K562 (cell line): ENCODE data around the gene RPL10A. TPM values are rescaled to one million over a fixed set of nuclear protein-coding genes. Genes with fewer than 3 reads are reported as not detected.
A peak's percentile ranks its signal among the peaks of the same experiment; 100 is the strongest.

Experiments used
- ATAC-seq: fragments of 200-7000 bp; cut with Tn5 transposase; 3 replicates; pipeline ENCODE4 v1.9.1; 2020; ENCODE audit warnings: moderate library complexity
- BruUV-seq: library from RNA; stranded (reverse); fragments of 400-500 nt; replicated peaks from 2 replicates; lab custom pipeline; 2021; lab: Mats Ljungman, UMichigan
- CTCF ChIA-PET: fragments of 300-600 bp; formaldehyde crosslinking; extraction: SDS; loops from one replicate; lab custom pipeline; 2021; ENCODE audit warnings: low intra/inter-chr PET ratio; lab: Yijun Ruan, JAX
- POLR2A ChIA-PET: fragments of 300-600, 350-650 bp; sonication (Branson Sonifier 250); formaldehyde crosslinking; extraction: SDS; loops from one replicate; lab custom pipeline; 2021; ENCODE audit warnings: antibody characterized with exemption, inconsistent platforms; lab: Yijun Ruan, JAX
- DNase-seq, 4 experiments: peaks; one replicate each; pipeline versions ENCODE4 v3.0.0 to v3.0.0-alpha.2; 2011 to 2018; ENCODE audit warnings: low spot score in 3 of 4, mixed read lengths in 3 of 4; ENCODE audit errors: extremely low read depth in 1 of 4
- FAIRE-seq: peaks from 2 replicates; lab custom pipeline; 2011; peaks lifted over from hg19 to GRCh38; lab: Jason Lieb, UNC
- H2AFZ ChIP-seq: 2 replicates; pipeline ENCODE4 v1.6.0; 2011; ENCODE audit warnings: low read depth, low read length, control low read depth, inconsistent platforms
- H3K27ac ChIP-seq: fragments of 200-600 bp; 3 replicates; pipeline ENCODE4 v1.8.0; 2011; ENCODE audit warnings: low read depth, mild to moderate bottlenecking, control low read depth, inconsistent platforms, low read length, moderate library complexity, mixed read lengths; ENCODE audit errors: extremely low read depth
- H3K27me3 ChIP-seq, 2 experiments: fragments of 300-600 bp in 1 of 2; 2 replicates in 1 of 2; 3 replicates in 1 of 2; pipeline versions ENCODE4 v1.6.0 to v1.8.0; 2011; ENCODE audit warnings: inconsistent platforms in 2 of 2, low read length in 2 of 2, mild to moderate bottlenecking in 1 of 2, mixed read lengths in 1 of 2, moderate library complexity in 1 of 2; ENCODE audit not compliant: control insufficient read depth in 2 of 2, insufficient read depth in 2 of 2
- H3K36me3 ChIP-seq: fragments of 300-600 bp; 3 replicates; pipeline ENCODE4 v1.8.0; 2011; ENCODE audit warnings: mild to moderate bottlenecking, low read length, inconsistent platforms; ENCODE audit not compliant: control insufficient read depth, insufficient read depth
- H3K4me1 ChIP-seq, 2 experiments: fragments of 200-600 bp in 1 of 2; replicated peaks in 1 of 2; 2 replicates in 1 of 2; 3 replicates in 1 of 2; pipeline versions ENCODE4 v1.5.1 to v1.8.0; 2011; ENCODE audit warnings: inconsistent platforms in 2 of 2, low read length in 2 of 2, mild to moderate bottlenecking in 1 of 2, mixed read lengths in 1 of 2, moderate library complexity in 1 of 2; ENCODE audit not compliant: control insufficient read depth in 2 of 2, insufficient read depth in 2 of 2
- H3K4me2 ChIP-seq: 2 replicates; pipeline ENCODE4 v1.6.1; 2011; ENCODE audit warnings: low read length, control low read depth, inconsistent platforms, mixed read lengths; ENCODE audit not compliant: insufficient read depth
- H3K4me3 ChIP-seq: fragments of 200-600 bp; sonication (generic), shearing (Covaris generic); 2 replicates; pipeline ENCODE4 v1.5.1; 2016; ENCODE audit warnings: control low read depth, inconsistent platforms
- H3K79me2 ChIP-seq: fragments of 200-600 bp; 3 replicates; pipeline ENCODE4 v1.8.0; 2011; ENCODE audit warnings: low read length, inconsistent platforms; ENCODE audit not compliant: control insufficient read depth, insufficient read depth
- H3K9ac ChIP-seq, 2 experiments: 2 replicates each; pipeline versions ENCODE4 v1.6.0 to v1.6.1; 2011; ENCODE audit warnings: low read depth in 2 of 2, low read length in 2 of 2, control low read depth in 1 of 2, inconsistent platforms in 1 of 2, mild to moderate bottlenecking in 1 of 2, mixed read lengths in 1 of 2; ENCODE audit not compliant: insufficient read depth in 1 of 2
- H3K9me1 ChIP-seq: one replicate; pipeline ENCODE4 v1.6.0; 2011; ENCODE audit warnings: inconsistent platforms, mild to moderate bottlenecking, low read length, moderate library complexity; ENCODE audit not compliant: control insufficient read depth, insufficient read depth
- H3K9me3 ChIP-seq: replicated peaks from 2 replicates; pipeline ENCODE4 v1.5.1; 2011; ENCODE audit warnings: low read depth, low read length, inconsistent platforms; ENCODE audit not compliant: control insufficient read depth, insufficient read depth
- H4K20me1 ChIP-seq: replicated peaks from 2 replicates; pipeline ENCODE4 v1.6.1; 2011; ENCODE audit warnings: low read length, inconsistent platforms, mixed read lengths; ENCODE audit not compliant: control insufficient read depth, insufficient read depth
- HDGF ChIP-seq: fragments of 450-650 bp; IDR thresholded peaks from 2 replicates; pipeline ENCODE4 v1.6.1; 2016
- MCM7 ChIP-seq, 2 experiments: fragments of 450-650 bp; IDR thresholded peaks; 2 replicates each; pipeline ENCODE4 v1.6.1; 2016 to 2018
- NFRKB ChIP-seq: fragments of 450-650 bp; IDR thresholded peaks from 2 replicates; pipeline ENCODE4 v1.6.1; 2016; ENCODE audit warnings: low read depth
- RAD51 ChIP-seq: fragments of 450-650 bp; IDR thresholded peaks from 2 replicates; pipeline ENCODE4 v1.7.1; 2016; ENCODE audit warnings: low read depth, mild to moderate bottlenecking, borderline replicate concordance
- SP1 ChIP-seq: sonication (generic); formaldehyde crosslinking; IDR thresholded peaks from 2 replicates; pipeline ENCODE4 v1.8.1; 2022; ENCODE audit warnings: mild to moderate bottlenecking, missing genetic modification reagents
- XRCC5 ChIP-seq: fragments of 200-400 bp; formaldehyde crosslinking; IDR thresholded peaks from 2 replicates; pipeline ENCODE4 v1.6.1; 2017; ENCODE audit warnings: low read depth, mild to moderate bottlenecking, low read length
- ZNF584 ChIP-seq: fragments of 200-800 bp; sonication (Bioruptor generic); IDR thresholded peaks from 2 replicates; pipeline ENCODE4 v1.6.1; 2016; ENCODE audit warnings: low read depth, mild to moderate bottlenecking, missing genetic modification characterization, missing compliant biosample characterization
- ZNF75A ChIP-seq: fragments of 450-650 bp; formaldehyde crosslinking; IDR thresholded peaks from 2 replicates; pipeline ENCODE4 v1.4.0; 2020; ENCODE audit warnings: mild to moderate bottlenecking
- WGBS: fragments of 100-300 bp; shearing (Covaris generic); methylation state at CpG from one replicate; pipeline ENCODE4 v1.1.6; 2016; ENCODE audit warnings: low coverage, mixed read lengths; ENCODE audit not compliant: insufficient coverage; ENCODE audit errors: missing lambda C conversion rate; 5-methylcytosine and 5-hydroxymethylcytosine counted together
- in situ Hi-C: fragments of 300-500 bp; cut with MboI; formaldehyde crosslinking; loops from 4 replicates; pipeline ENCODE4 v1.15.0; 2018; ENCODE audit warnings: inconsistent platforms, mixed read lengths
- intact Hi-C: fragments of 100-400 bp; cut with micrococcal nuclease; formaldehyde crosslinking; loops from 2 replicates; pipeline ENCODE4 v1.14.2; 2022
- polyA plus RNA-seq, 8 experiments: library from polyadenylated mRNA; depleted of rRNA in 4 of 8; stranded (reverse) in 5 of 8; unstranded in 3 of 8; fragments of >200 nt; fragmentation: Nextera tagmentation in 2 of 8; fragmentation: Illumina TruSeq in 1 of 8; extraction: Ambion mirVana in 2 of 8; extraction: Trizol in 1 of 8; gene quantifications; 2 replicates each; pipeline versions ENCODE4 v1.2.1 to v1.2.3, GENCODE V29; 2011 to 2014; ENCODE audit warnings: inconsistent platforms in 1 of 8, missing spikeins in 1 of 8
- total RNA-seq, 7 experiments: library from RNA; depleted of rRNA in 6 of 7; stranded (reverse); fragments of >200 nt in 6 of 7; fragmentation: Illumina TruSeq in 2 of 7; extraction: Trizol in 2 of 7; gene quantifications; 2 replicates each; pipeline versions ENCODE4 v1.2.1 to v1.2.3, GENCODE V29; 2011 to 2021; ENCODE audit warnings: low replicate concordance in 1 of 7
- TF ChIP-seq, protein P1 (sequence below), 2 experiments: fragments of 450-650 bp; formaldehyde crosslinking in 1 of 2; IDR thresholded peaks; 2 replicates each; pipeline versions ENCODE4 v1.4.0 to v1.6.1; 2014 to 2020; ENCODE audit warnings: mild to moderate bottlenecking in 2 of 2, borderline replicate concordance in 1 of 2, low read depth in 1 of 2
- TF ChIP-seq, protein P2 (sequence below), 2 experiments: fragments of 450-650 bp; IDR thresholded peaks; 2 replicates each; pipeline ENCODE4 v1.6.1; 2016
- TF ChIP-seq, protein P3 (sequence below): sonication (generic); formaldehyde crosslinking; IDR thresholded peaks from 2 replicates; pipeline ENCODE4 v1.8.0; 2022; ENCODE audit warnings: mild to moderate bottlenecking, missing genetic modification reagents

Gene RPL10A
- total and polyA plus RNA-seq, 9 of the 15 experiments (the other 6 are each of a cell fraction or from before 2014, with no cell fraction given), result 1,589 to 3,237 (median 2,116) TPM

DNA sequence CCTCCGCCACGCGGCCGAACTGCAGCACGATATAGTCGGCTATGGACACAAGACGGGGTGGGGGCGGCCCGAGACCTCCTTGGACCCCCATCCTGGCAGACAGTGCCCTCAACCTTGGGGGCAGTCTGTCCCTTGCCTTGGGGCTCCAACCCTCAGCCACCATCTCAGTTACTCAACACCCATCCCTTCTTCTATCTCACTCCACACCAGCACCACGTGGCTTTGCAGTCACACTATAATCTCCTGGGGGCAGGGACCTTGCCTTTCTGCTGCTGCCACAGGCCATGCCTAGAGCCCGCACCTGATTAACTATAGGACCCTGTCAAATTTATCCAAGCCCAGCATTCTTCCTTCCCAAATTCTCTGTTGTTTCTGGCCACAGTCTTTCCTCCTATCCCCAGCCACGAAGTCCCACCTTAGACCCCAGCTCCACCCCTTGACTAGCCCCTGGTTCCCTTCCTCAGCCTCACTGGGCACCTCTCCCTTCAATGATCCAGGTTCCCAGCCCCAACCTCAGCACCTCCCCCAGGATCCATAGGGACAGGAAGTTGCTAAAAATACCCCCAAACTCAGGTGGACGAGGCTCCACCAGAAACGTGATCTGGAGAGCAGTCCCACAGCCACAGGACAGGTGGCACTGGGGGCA, 30.3 kb downstream of the RPL10A start:
- BruUV-seq, result TSS peak; percentile 76
- Histone ChIP-seq H3K27me3 (peaks cover 2 to 6% of the 10 kb centered on the region in 2 experiments; a peak in 3 of 5 replicates), H3K36me3 (no peaks in the 10 kb centered on the region), H3K4me2 (peak overlapping the region; percentile 79), H3K4me3 (peak overlapping the region; percentile 69), H2AFZ (peak overlapping the region; percentile 84), H3K79me2 (peaks cover 29% of the 10 kb centered on the region), H3K9me1 (peaks cover 2% of the 10 kb centered on the region), H3K4me1 (peaks cover 27 to 47% of the 10 kb centered on the region in 2 experiments; a peak in 4 of 5 replicates), H3K9ac (peak overlapping the region; percentile 93 to 97), H3K9me3 (no peaks in the 10 kb centered on the region), H4K20me1 (peaks cover 13% of the 10 kb centered on the region; the same call in 1 of the 2 replicates), H3K27ac (peak overlapping the region; percentile 95)
- peak; percentile 67 for FAIRE-seq
- ATAC-seq, result peak; percentile 16
- POLR2A ChIA-PET, result interaction anchor here (0.5 to 3.5 kb wide), 6 partner anchors 10 to 93 kb away, joined by 3 to 50 read pairs (median 4); no protein-coding TSS in a partner anchor
- 31% methylated on average over 14 of the region's 14 CpGs for WGBS
- intact Hi-C loops, result no loop called here
- in situ Hi-C loops, result no loop called here
- CTCF ChIA-PET, result no interaction called here
- peak in 3 of 4 experiments; percentile 44 to 76 (median 71) for DNase-seq
- no peak for TF ChIP-seq ZNF584 (CRISPR knock-in tag)
- TF ChIP-seq ZNF75A (CRISPR knock-in tag), result no peak
- TF ChIP-seq, protein P1, sequence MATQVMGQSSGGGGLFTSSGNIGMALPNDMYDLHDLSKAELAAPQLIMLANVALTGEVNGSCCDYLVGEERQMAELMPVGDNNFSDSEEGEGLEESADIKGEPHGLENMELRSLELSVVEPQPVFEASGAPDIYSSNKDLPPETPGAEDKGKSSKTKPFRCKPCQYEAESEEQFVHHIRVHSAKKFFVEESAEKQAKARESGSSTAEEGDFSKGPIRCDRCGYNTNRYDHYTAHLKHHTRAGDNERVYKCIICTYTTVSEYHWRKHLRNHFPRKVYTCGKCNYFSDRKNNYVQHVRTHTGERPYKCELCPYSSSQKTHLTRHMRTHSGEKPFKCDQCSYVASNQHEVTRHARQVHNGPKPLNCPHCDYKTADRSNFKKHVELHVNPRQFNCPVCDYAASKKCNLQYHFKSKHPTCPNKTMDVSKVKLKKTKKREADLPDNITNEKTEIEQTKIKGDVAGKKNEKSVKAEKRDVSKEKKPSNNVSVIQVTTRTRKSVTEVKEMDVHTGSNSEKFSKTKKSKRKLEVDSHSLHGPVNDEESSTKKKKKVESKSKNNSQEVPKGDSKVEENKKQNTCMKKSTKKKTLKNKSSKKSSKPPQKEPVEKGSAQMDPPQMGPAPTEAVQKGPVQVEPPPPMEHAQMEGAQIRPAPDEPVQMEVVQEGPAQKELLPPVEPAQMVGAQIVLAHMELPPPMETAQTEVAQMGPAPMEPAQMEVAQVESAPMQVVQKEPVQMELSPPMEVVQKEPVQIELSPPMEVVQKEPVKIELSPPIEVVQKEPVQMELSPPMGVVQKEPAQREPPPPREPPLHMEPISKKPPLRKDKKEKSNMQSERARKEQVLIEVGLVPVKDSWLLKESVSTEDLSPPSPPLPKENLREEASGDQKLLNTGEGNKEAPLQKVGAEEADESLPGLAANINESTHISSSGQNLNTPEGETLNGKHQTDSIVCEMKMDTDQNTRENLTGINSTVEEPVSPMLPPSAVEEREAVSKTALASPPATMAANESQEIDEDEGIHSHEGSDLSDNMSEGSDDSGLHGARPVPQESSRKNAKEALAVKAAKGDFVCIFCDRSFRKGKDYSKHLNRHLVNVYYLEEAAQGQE (IDR thresholded peaks at IDR 0.05; ENCODE audit: borderline replicate concordance), result no peak
- TF ChIP-seq, protein P1 (CRISPR knock-in tag; IDR thresholded peaks at IDR 0.05; ENCODE audit: low read depth), result no peak
- TF ChIP-seq RAD51, result peak; percentile 68; the same call in 1 of the 2 replicates
- TF ChIP-seq, protein P2, sequence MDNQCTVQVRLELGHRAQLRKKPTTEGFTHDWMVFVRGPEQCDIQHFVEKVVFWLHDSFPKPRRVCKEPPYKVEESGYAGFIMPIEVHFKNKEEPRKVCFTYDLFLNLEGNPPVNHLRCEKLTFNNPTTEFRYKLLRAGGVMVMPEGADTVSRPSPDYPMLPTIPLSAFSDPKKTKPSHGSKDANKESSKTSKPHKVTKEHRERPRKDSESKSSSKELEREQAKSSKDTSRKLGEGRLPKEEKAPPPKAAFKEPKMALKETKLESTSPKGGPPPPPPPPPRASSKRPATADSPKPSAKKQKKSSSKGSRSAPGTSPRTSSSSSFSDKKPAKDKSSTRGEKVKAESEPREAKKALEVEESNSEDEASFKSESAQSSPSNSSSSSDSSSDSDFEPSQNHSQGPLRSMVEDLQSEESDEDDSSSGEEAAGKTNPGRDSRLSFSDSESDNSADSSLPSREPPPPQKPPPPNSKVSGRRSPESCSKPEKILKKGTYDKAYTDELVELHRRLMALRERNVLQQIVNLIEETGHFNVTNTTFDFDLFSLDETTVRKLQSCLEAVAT (IDR thresholded peaks at IDR 0.05), result no peak
- TF ChIP-seq HDGF, result no peak
- TF ChIP-seq NFRKB, result peak; percentile 83; the same call in 1 of the 2 replicates
- peak; percentile 16; the same call in 1 of the 2 replicates for TF ChIP-seq SP1 (CRISPR knock-in tag)
- peak; percentile 50; the same call in 1 of the 2 replicates for TF ChIP-seq XRCC5
- TF ChIP-seq, protein P3, sequence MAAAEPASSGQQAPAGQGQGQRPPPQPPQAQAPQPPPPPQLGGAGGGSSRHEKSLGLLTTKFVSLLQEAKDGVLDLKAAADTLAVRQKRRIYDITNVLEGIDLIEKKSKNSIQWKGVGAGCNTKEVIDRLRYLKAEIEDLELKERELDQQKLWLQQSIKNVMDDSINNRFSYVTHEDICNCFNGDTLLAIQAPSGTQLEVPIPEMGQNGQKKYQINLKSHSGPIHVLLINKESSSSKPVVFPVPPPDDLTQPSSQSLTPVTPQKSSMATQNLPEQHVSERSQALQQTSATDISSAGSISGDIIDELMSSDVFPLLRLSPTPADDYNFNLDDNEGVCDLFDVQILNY (CRISPR knock-in tag), result peak; percentile 88; the same call in 1 of the 2 replicates
- no peak for TF ChIP-seq MCM7 (IDR thresholded peaks at IDR 0.05)
